Cardiac muscle cell (in vitro differentiated cells and primary cell): Measurements from ENCODE around the gene ORC1. TPM values are rescaled to one million over a fixed set of nuclear protein-coding genes. Genes with fewer than 3 reads are reported as not detected.

Source experiments
- DNase-seq, 2 donors: peaks; one replicate each; pipeline versions ENCODE4 v3.0.0 to v3.0.0-alpha.2; 2010 to 2017; ENCODE audit warnings: low read depth in 1 of 2, low spot score in 1 of 2
- H3K27ac ChIP-seq: fragments of 200-600 bp; sonication (generic); 2 replicates; pipeline ENCODE4 v1.5.1; 2016
- H3K27me3 ChIP-seq: fragments of 200-600 bp; sonication (generic); 2 replicates; pipeline ENCODE4 v1.6.0; 2016; ENCODE audit warnings: control low read depth
- H3K36me3 ChIP-seq: fragments of 200-600 bp; sonication (generic); 2 replicates; pipeline ENCODE4 v1.5.1; 2016; ENCODE audit warnings: control low read depth
- H3K4me1 ChIP-seq: fragments of 200-600 bp; sonication (generic); 2 replicates; pipeline ENCODE4 v1.8.1; 2017; ENCODE audit warnings: low read depth, mild to moderate bottlenecking, mixed run types
- H3K4me3 ChIP-seq: fragments of 200-600 bp; sonication (generic); 2 replicates; pipeline ENCODE4 v1.5.1; 2016; ENCODE audit warnings: mild to moderate bottlenecking
- H3K9me3 ChIP-seq: fragments of 200-600 bp; sonication (generic); 2 replicates; pipeline ENCODE4 v1.5.1; 2017; ENCODE audit warnings: low read depth, mild to moderate bottlenecking, control low read depth
- CTCF ChIP-seq: IDR thresholded peaks from 2 replicates; pipeline ENCODE4 v1.5.1; 2012; ENCODE audit warnings: low read depth, mild to moderate bottlenecking, low read length
- polyA plus RNA-seq: library from polyadenylated mRNA; unstranded; fragments of >200 nt; fragmentation: Nextera tagmentation; extraction: Ambion mirVana; gene quantifications from 2 replicates; pipeline ENCODE4 v1.2.1, GENCODE V29; 2016
- total RNA-seq: library from RNA; depleted of rRNA; stranded (reverse); fragments of >200 nt; gene quantifications from 2 replicates; pipeline ENCODE4 v1.2.3, GENCODE V29; 2016

Gene ORC1
- total and polyA plus RNA-seq, 2 experiments from 2014 or later = 2.2 to 3.4 TPM

GRCh38 chr1:52423771-52424170, 19.5 kb upstream of the ORC1 start:
- Histone ChIP-seq H3K9me3 (no peaks in the 10 kb centered on the region), H3K27me3 (no peaks in the 10 kb centered on the region), H3K27ac (peak overlapping the region; percentile 84), H3K4me3 (no peak overlapping the region), H3K4me1 (peaks cover 8% of the 10 kb centered on the region), H3K36me3 (peaks cover 32% of the 10 kb centered on the region)
- peak in 1 of 2 donors; percentile 17 for DNase-seq
- TF ChIP-seq CTCF = no peak

GRCh38 chr1:52423055-52423454, 18.8 kb upstream of the ORC1 start:
- Histone ChIP-seq H3K27me3 (no peaks in the 10 kb centered on the region), H3K36me3 (peaks cover 39% of the 10 kb centered on the region), H3K9me3 (no peaks in the 10 kb centered on the region), H3K4me1 (peaks cover 8% of the 10 kb centered on the region), H3K27ac (no peak overlapping the region), H3K4me3 (no peak overlapping the region)
- DNase-seq = no peak
- TF ChIP-seq CTCF = no peak

- peaks cover 54% of the 10 kb centered on the region for H3K36me3 ChIP-seq
- no peaks in the 10 kb centered on the region for H3K27me3 ChIP-seq
- TF ChIP-seq CTCF = no peak
- H3K4me1 ChIP-seq = peaks cover 8% of the 10 kb centered on the region
- no peaks in the 10 kb centered on the region for H3K9me3 ChIP-seq
- H3K27ac ChIP-seq = no peak overlapping the region
- no peak overlapping the region for H3K4me3 ChIP-seq
- no peak for DNase-seq
Observed at GRCh38 chr1:52420713-52421112, 16.5 kb upstream of the ORC1 start.

- Histone ChIP-seq H3K4me3 (no peak overlapping the region), H3K36me3 (peaks cover 72% of the 10 kb centered on the region), H3K27ac (no peak overlapping the region), H3K27me3 (no peaks in the 10 kb centered on the region), H3K4me1 (no peaks in the 10 kb centered on the region), H3K9me3 (no peaks in the 10 kb centered on the region)
- no peak for TF ChIP-seq CTCF
- DNase-seq = no peak
Observed at GRCh38 chr1:52416811-52417210, 12.6 kb upstream of the ORC1 start.

- Histone ChIP-seq H3K27me3 (no peaks in the 10 kb centered on the region), H3K27ac (no peak overlapping the region), H3K9me3 (no peaks in the 10 kb centered on the region), H3K4me3 (no peak overlapping the region), H3K4me1 (no peaks in the 10 kb centered on the region), H3K36me3 (peaks cover 78% of the 10 kb centered on the region)
- no peak for DNase-seq
- TF ChIP-seq CTCF = no peak
Observed at GRCh38 chr1:52414942-52415341, 10.7 kb upstream of the ORC1 start.
